ENCODE measurements around the gene DHX9. TPM values are rescaled to one million over a fixed set of nuclear protein-coding genes. Genes with fewer than 3 reads are reported as not detected.

DHX9 gene
- total RNA-seq, 2 experiments from 2014 or later: 212 to 215 TPM

DNA sequence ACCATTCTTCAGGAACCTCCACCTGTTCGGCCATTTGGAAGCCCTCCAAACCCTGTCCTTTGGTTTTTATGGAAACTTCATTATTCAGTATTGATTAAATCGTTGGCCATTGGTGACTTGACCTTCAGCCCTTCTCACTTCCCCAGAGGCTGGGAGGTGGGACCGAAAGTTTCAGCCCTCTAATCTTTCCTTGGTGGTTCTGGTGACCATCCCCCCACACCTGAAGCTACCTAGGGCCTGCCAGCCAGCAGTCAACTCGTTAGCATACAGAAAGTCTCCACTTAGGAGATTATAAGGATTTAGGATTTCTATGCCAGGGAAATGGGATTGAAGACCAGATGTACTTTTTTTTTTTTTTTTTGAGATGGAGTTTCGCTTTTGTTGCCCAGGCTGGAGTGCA lies 6.7 kb downstream of the DHX9 start:
- peaks cover 76% of the 10 kb centered on the region for H3K36me3 Mint-ChIP-seq
- peaks cover 91% of the 10 kb centered on the region for H3K4me1 Mint-ChIP-seq (ENCODE audit: low read depth)
- H3K27me3 Mint-ChIP-seq: no peaks in the 10 kb centered on the region
- no peaks in the 10 kb centered on the region for H3K9me3 Mint-ChIP-seq
- ChIA-PET POLR2A (no interaction called here), CTCF (no interaction called here)
- H3K27ac Mint-ChIP-seq: peak overlapping the region; percentile 18
- H3K4me3 Mint-ChIP-seq: no peak overlapping the region
- DNase-seq: no peak
- intact Hi-C loops (cut with micrococcal nuclease): loop anchor here (2.0 kb wide), 1 partner anchor 17 kb away; no protein-coding TSS in a partner anchor

DNA sequence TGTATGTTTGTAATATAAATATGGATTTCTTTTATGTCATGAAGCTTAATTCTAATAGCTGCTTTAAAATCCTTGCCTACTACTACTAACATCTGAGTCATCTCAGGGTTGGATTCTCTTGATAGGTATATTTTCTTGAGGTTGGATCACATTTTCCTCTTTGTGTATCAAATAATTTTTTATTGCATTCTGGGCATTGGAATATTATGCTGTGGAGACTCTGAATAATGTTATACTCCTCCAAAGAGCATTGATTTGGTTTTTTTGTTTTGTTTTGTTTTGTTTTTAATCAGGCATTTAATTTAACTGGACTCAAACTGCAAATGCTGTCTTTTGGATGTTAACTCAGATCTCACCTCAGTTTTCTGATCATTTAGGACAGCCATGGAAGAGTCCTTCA lies 8.0 kb downstream of the DHX9 start:
- ChIA-PET CTCF (no interaction called here), POLR2A (no interaction called here)
- Mint-ChIP-seq H3K27me3 (no peaks in the 10 kb centered on the region), H3K4me1 (ENCODE audit: low read depth) (peaks cover 87% of the 10 kb centered on the region), H3K27ac (no peak overlapping the region), H3K36me3 (peaks cover 76% of the 10 kb centered on the region), H3K4me3 (no peak overlapping the region), H3K9me3 (no peaks in the 10 kb centered on the region)
- no peak for DNase-seq
- intact Hi-C loops (cut with micrococcal nuclease): no loop called here

DNA sequence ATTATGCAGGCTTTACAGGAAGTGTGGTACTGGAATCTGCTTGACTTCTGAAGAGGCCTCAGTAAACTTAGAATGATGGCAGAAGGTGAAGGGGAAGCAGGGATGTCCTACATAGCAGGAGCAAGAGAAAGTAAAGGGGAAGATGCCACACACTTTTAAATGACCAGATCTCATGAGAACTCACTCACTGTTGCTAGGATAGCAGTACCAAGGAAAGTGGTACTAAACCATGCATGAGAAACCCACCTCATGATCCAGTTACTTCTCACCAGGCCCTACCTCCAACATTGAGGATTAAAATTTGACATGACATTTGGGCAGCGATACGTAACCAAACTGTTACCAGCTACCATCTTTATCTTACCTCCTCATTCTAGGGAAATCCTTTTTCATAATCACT lies 9.6 kb downstream of the DHX9 start:
- peak overlapping the region; percentile 10 for H3K27ac Mint-ChIP-seq
- H3K9me3 Mint-ChIP-seq: no peaks in the 10 kb centered on the region
- DNase-seq: no peak
- peaks cover 74% of the 10 kb centered on the region for H3K4me1 Mint-ChIP-seq (ENCODE audit: low read depth)
- no peaks in the 10 kb centered on the region for H3K27me3 Mint-ChIP-seq
- POLR2A ChIA-PET: no interaction called here
- peaks cover 76% of the 10 kb centered on the region for H3K36me3 Mint-ChIP-seq
- intact Hi-C loops (cut with micrococcal nuclease): no loop called here
- CTCF ChIA-PET: no interaction called here
- H3K4me3 Mint-ChIP-seq: no peak overlapping the region

DNA sequence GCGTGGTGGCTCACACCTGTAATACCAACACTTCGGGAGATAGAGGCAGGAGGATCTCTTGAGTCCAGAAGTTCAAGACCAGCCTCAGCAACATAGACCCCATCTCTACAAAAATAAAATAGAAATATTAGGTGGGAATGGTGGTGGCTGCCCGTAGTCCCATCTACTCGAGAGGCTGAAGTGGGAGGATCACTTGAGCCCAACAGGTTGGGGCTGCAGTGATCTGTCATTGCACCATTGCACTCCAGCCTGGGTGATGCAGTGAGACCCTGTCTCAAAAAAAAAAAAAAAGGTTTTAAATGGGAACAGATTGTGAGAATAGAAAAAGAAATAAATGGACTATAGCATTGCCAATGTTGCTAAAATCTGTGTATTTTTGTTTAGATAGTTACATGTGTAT lies 11.2 kb downstream of the DHX9 start:
- Mint-ChIP-seq H3K9me3 (no peaks in the 10 kb centered on the region), H3K36me3 (peaks cover 73% of the 10 kb centered on the region), H3K4me1 (ENCODE audit: low read depth) (peaks cover 59% of the 10 kb centered on the region), H3K27ac (no peak overlapping the region), H3K27me3 (no peaks in the 10 kb centered on the region), H3K4me3 (no peak overlapping the region)
- ChIA-PET CTCF (no interaction called here), POLR2A (no interaction called here)
- no peak for DNase-seq
- intact Hi-C loops (cut with micrococcal nuclease): no loop called here

DNA sequence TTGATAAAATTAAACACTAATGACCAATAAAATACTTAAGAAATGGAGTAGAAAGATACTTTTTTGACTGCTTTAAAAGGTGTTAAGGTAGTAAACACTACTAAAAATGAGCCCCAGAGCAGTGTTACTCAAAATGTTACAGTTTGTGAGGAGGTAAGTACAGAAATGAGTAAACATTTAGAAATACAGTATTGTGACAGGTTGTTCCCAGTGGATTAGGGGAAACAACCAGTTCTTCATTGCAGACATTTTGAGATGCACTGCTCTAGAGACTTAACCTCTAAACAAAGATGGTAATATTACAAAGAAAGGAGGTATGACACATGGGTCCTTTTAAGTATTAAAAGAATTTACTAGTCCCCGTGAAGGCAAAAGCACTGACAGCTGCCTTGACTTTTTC lies 12.7 kb downstream of the DHX9 start:
- Mint-ChIP-seq H3K4me1 (ENCODE audit: low read depth) (peaks cover 46% of the 10 kb centered on the region), H3K9me3 (no peaks in the 10 kb centered on the region), H3K4me3 (no peak overlapping the region), H3K36me3 (peaks cover 75% of the 10 kb centered on the region), H3K27me3 (no peaks in the 10 kb centered on the region), H3K27ac (no peak overlapping the region)
- CTCF ChIA-PET: no interaction called here
- POLR2A ChIA-PET: no interaction called here
- intact Hi-C loops (cut with micrococcal nuclease): no loop called here
- no peak for DNase-seq

DNA sequence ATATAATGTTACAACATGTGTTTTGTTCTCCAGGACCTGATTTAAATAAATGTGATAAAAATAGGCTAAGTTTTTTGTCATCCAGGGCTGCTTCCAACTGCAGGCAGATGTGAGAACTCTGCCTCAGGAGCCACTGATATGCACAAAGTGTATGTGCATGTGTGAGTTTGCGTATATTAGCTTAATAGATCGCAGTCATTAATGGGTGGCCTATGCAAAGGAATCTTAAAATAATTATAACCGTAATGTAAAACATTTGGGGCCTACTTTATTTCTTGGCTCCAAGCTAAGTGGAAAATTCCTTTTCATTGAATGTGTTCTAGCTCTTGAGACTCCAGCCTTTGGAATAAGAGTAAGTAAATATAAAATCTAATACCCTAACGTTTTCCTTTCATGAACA lies 16.8 kb downstream of the DHX9 start:
- H3K27ac Mint-ChIP-seq: no peak overlapping the region
- intact Hi-C loops (cut with micrococcal nuclease): no loop called here
- H3K36me3 Mint-ChIP-seq: peaks cover 75% of the 10 kb centered on the region
- ChIA-PET CTCF (no interaction called here), POLR2A (interaction anchor here (0.6 kb wide), 1 partner anchor 1086 kb away, joined by 3 read pairs; no protein-coding TSS in a partner anchor)
- DNase-seq: no peak
- peaks cover 18% of the 10 kb centered on the region for H3K4me1 Mint-ChIP-seq (ENCODE audit: low read depth)
- H3K9me3 Mint-ChIP-seq: no peaks in the 10 kb centered on the region
- H3K4me3 Mint-ChIP-seq: no peak overlapping the region
- no peaks in the 10 kb centered on the region for H3K27me3 Mint-ChIP-seq

DNA sequence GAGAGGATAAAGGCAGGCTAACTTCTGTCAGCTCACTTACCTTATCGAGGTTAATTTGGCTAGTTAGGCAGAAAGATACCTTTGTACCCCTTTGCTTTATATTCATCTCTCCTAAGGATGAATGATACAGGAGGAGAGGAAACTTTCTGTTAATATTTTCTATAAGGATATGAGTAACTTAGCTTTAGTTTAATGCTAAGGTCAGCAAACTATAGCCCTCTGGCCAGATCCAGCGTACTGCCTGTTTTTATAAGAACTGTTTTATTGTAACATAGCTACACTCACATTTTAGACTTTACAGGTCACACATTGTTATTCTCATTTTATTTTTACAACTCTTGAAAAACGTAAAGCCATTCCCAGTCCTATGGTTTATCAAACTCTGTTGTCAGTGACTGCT lies 18.1 kb downstream of the DHX9 start:
- Mint-ChIP-seq H3K4me3 (no peak overlapping the region), H3K9me3 (no peaks in the 10 kb centered on the region)

DNA sequence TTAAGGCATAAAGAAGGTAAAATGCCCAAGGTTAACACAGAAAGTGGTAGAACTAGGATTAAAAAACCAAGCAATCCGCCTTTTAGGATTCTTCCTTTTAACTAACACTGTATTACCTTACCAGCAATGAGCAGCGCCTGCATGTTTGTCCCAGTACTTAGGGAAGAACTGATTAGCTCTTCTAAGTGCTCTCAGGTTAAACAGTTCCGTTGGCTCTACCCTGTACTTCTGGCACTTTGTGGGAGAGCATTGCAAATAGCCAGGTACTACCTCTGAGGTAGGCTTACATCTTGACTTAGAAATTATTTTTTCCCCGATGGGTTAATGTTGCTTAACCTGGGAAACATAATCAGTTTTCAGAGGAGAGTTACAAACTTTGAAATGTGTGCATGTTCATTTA lies 21.5 kb downstream of the DHX9 start:
- H3K36me3 Mint-ChIP-seq: peaks cover 76% of the 10 kb centered on the region
- DNase-seq: no peak
- no peaks in the 10 kb centered on the region for H3K27me3 Mint-ChIP-seq
- H3K9me3 Mint-ChIP-seq: no peaks in the 10 kb centered on the region
- no peak overlapping the region for H3K4me3 Mint-ChIP-seq
- CTCF ChIA-PET: interaction anchor here (0.6 kb wide), 1 partner anchor 707 kb away, joined by 5 read pairs; no protein-coding TSS in a partner anchor
- intact Hi-C loops (cut with micrococcal nuclease): no loop called here
- H3K4me1 Mint-ChIP-seq (ENCODE audit: low read depth): peaks cover 40% of the 10 kb centered on the region
- POLR2A ChIA-PET: no interaction called here
- H3K27ac Mint-ChIP-seq: no peak overlapping the region

More for the DNA sequence above, 18.1 kb downstream of the DHX9 start:
- intact Hi-C loops (cut with micrococcal nuclease): no loop called here
- H3K27ac Mint-ChIP-seq: no peak overlapping the region
- no peaks in the 10 kb centered on the region for H3K27me3 Mint-ChIP-seq
- H3K36me3 Mint-ChIP-seq: peaks cover 76% of the 10 kb centered on the region
- ChIA-PET CTCF (no interaction called here), POLR2A (no interaction called here)
- H3K4me1 Mint-ChIP-seq (ENCODE audit: low read depth): peaks cover 22% of the 10 kb centered on the region
- no peak for DNase-seq

DNA sequence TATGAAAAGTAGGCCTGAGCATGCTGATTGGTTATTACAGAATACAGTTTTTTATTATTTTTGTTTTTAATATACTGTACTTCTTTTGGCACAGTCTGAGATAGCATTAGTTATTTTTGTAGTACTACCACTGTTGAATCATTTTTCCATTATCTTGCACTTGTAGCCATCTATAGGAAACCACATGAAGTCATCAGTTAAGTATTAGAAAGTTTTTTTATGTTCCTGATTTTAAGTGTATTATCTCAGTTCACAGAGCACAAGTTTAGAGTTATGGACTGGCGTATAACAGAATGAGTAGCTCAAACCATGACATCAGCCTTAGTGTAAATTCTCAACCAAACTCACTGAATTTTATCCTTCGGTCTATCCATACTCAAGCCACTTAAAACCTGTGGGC lies 22.8 kb downstream of the DHX9 start:
- peaks cover 49% of the 10 kb centered on the region for H3K4me1 Mint-ChIP-seq (ENCODE audit: low read depth)
- ChIA-PET CTCF (no interaction called here), POLR2A (interaction anchor here (0.7 kb wide), 1 partner anchor 27 kb away, joined by 3 read pairs; no protein-coding TSS in a partner anchor)
- H3K9me3 Mint-ChIP-seq: no peaks in the 10 kb centered on the region
- DNase-seq: no peak
- intact Hi-C loops (cut with micrococcal nuclease): loop anchor here (2.0 kb wide), 1 partner anchor 17 kb away; no protein-coding TSS in a partner anchor
- peaks cover 79% of the 10 kb centered on the region for H3K36me3 Mint-ChIP-seq
- H3K4me3 Mint-ChIP-seq: no peak overlapping the region
- no peaks in the 10 kb centered on the region for H3K27me3 Mint-ChIP-seq
- peak overlapping the region; percentile 65 for H3K27ac Mint-ChIP-seq

DNA sequence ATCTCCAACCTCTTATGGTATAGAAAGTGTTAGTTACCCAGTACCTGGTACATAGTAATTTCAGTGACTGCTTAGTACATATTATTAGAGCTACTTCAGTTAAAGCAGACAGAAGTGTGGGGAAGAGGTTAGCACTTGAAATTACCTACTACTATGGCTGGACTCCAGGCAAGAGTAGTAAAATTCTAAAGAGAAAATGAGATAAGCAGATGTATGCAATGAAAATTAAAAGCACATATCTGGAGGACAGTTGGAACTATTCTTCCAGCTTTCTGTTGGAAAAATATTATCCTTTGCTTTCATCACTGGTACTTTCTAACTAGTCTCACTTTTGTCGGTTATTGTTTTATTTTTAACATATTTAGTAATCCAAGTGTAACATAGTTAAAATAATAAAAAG lies 23.7 kb downstream of the DHX9 start:
- Mint-ChIP-seq H3K4me3 (no peak overlapping the region), H3K27ac (peak overlapping the region; percentile 7), H3K4me1 (ENCODE audit: low read depth) (peaks cover 49% of the 10 kb centered on the region), H3K9me3 (no peaks in the 10 kb centered on the region), H3K27me3 (no peaks in the 10 kb centered on the region), H3K36me3 (peaks cover 78% of the 10 kb centered on the region)
- ChIA-PET POLR2A (interaction anchor here (0.5 kb wide), 1 partner anchor 8 kb away, joined by 3 read pairs; no protein-coding TSS in a partner anchor), CTCF (no interaction called here)
- DNase-seq: no peak
- intact Hi-C loops (cut with micrococcal nuclease): loop anchor here (2.0 kb wide), 1 partner anchor 18 kb away; no protein-coding TSS in a partner anchor

DNA sequence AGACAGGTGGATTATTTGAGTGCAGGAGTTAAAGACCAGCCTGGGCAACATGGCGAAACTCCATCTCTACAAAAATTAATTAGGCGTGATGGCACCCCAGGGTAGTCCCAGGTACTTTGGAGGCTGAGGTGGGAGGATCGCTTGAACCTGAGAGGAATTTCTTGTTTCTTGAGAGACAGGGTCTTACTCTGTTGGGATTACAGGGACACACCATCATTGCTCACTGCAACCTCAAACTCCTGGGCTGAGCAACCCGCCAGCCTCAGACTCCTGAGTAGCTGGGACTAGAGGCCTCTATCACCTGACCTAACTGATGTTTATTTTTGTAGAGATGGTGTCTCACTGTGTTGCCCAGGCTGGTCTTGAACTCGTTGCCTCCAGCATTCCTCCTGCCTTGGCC lies 24.8 kb downstream of the DHX9 start:
- POLR2A ChIA-PET: no interaction called here

DNA sequence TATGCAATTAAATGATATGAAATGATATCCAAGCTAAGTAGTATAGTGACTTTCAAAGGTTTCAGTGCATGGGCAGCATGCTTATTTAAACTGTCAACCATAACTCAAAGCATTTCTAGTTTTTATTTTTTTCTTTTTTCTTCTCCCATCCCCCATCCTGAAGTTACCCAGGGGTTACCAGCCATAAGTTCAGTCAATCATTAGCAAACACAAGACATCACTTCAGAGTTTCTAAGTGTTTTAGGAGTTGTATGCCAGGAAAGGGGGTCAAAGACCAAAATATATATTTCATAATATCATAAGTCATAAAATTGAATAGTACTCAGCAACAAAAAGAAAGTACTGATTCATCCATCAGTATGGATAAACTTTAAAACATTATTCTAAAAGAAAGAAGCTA lies 28.7 kb downstream of the DHX9 start:
- CTCF ChIA-PET: no interaction called here

More for the DNA sequence above, 24.8 kb downstream of the DHX9 start:
- Mint-ChIP-seq H3K27me3 (no peaks in the 10 kb centered on the region), H3K9me3 (no peaks in the 10 kb centered on the region), H3K36me3 (peaks cover 76% of the 10 kb centered on the region), H3K4me3 (no peak overlapping the region), H3K4me1 (ENCODE audit: low read depth) (peaks cover 49% of the 10 kb centered on the region), H3K27ac (peak overlapping the region; percentile 40)
- no peak for DNase-seq
- intact Hi-C loops (cut with micrococcal nuclease): loop anchor here (2.0 kb wide), 1 partner anchor 19 kb away; no protein-coding TSS in a partner anchor
- CTCF ChIA-PET: no interaction called here

DNA sequence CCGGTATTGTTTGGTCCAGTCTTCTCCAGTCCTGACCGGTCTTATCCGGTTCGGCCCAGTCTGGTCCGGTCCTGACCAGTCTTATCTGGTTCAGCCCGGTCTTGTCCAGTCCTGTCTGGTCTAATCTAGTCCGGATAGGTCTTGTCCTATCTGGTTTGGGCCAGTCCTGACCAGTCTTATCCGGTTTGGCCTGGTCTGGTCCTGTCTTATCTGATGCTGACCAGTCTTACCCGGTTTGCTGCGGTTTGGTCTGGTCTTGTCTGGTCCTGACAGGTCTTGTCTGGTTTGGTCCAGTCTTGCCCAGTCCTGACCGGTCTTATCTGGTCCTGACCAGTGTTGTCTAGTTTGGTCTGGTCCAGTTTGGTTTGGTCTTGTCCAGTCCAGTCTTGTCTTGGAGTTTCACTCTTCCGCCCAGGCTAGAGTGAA lies 30.1 kb downstream of the DHX9 start:
- no peaks in the 10 kb centered on the region for H3K9me3 Mint-ChIP-seq
- peaks cover 33% of the 10 kb centered on the region for H3K4me1 Mint-ChIP-seq (ENCODE audit: low read depth)
- no peak overlapping the region for H3K27ac Mint-ChIP-seq
- DNase-seq: peak; percentile 35
- ChIA-PET POLR2A (no interaction called here), CTCF (no interaction called here)
- H3K27me3 Mint-ChIP-seq: no peaks in the 10 kb centered on the region
- intact Hi-C loops (cut with micrococcal nuclease): no loop called here
- peaks cover 83% of the 10 kb centered on the region for H3K36me3 Mint-ChIP-seq
- H3K4me3 Mint-ChIP-seq: no peak overlapping the region

More for the DNA sequence above, 28.7 kb downstream of the DHX9 start:
- H3K27me3 Mint-ChIP-seq: no peaks in the 10 kb centered on the region
- peaks cover 74% of the 10 kb centered on the region for H3K36me3 Mint-ChIP-seq
- peak overlapping the region; percentile 2 for H3K27ac Mint-ChIP-seq
- no peaks in the 10 kb centered on the region for H3K9me3 Mint-ChIP-seq
- H3K4me1 Mint-ChIP-seq (ENCODE audit: low read depth): peaks cover 27% of the 10 kb centered on the region
- intact Hi-C loops (cut with micrococcal nuclease): no loop called here
- no peak overlapping the region for H3K4me3 Mint-ChIP-seq
- no peak for DNase-seq
- POLR2A ChIA-PET: no interaction called here

All from activated CD4-positive, alpha-beta memory T cell treated with anti-CD3 and anti-CD28 coated beads for 36 hours (primary cell).